Measurements from ENCODE around the gene PSMD3. TPM values are rescaled to one million over a fixed set of nuclear protein-coding genes. Genes with fewer than 3 reads are reported as not detected.
A peak's percentile ranks its signal among the peaks of the same experiment; 100 is the strongest.

Gene PSMD3
- polyA plus RNA-seq, 4 donors = 108 to 128 (median 115) TPM

- peak in 2 of 4 donors; percentile 59 to 64 for DNase-seq (ENCODE audit: low read depth in 4 of 4, low spot score in 3 of 4)
These were observed 58.4 kb downstream of the PSMD3 start for GRCh38 chr17:40038882-40039513.

- DNase-seq (ENCODE audit: low read depth in 4 of 4, low spot score in 3 of 4) = no peak
These were observed 60.6 kb downstream of the PSMD3 start for GRCh38 chr17:40041196-40041595.

Other genes starting within 250 kb of the PSMD3 start
- gene GRB7, start 242.9 kb upstream of the PSMD3 start, polyA plus RNA-seq (ENCODE audit: insufficient read length in 4 of 4) = 10 to 100 TPM; 33.5 to 40.5 (median 39.2) TPM
- under 1 TPM; 0.17 to 0.30 (median 0.22) TPM for gene IKZF3, start 116.5 kb upstream of the PSMD3 start, polyA plus RNA-seq (ENCODE audit: insufficient read length in 4 of 4)
- under 1 TPM in 1 of 4 donors, not detected in 3; 0.04 TPM for gene ZPBP2, start 112.6 kb upstream of the PSMD3 start, polyA plus RNA-seq (ENCODE audit: insufficient read length in 4 of 4)
- 10 to 100 TPM; 10.2 to 22.1 (median 11.2) TPM for gene GSDMB, start 62.2 kb upstream of the PSMD3 start, polyA plus RNA-seq (ENCODE audit: insufficient read length in 4 of 4)
- gene ORMDL3, start 53.2 kb upstream of the PSMD3 start, polyA plus RNA-seq (ENCODE audit: insufficient read length in 4 of 4) = 100 to 1,000 TPM in 1 of 4 donors, 10 to 100 TPM in 3; 92.5 to 110 (median 98.6) TPM
- gene LRRC3C, start 53.1 kb upstream of the PSMD3 start, polyA plus RNA-seq (ENCODE audit: insufficient read length in 4 of 4) = under 1 TPM in 1 of 4 donors, not detected in 3; 0.17 TPM
- 1 to 10 TPM in 3 of 4 donors, under 1 TPM in 1; 0.59 to 4.7 (median 2.4) TPM for gene GSDMA, start 17.8 kb upstream of the PSMD3 start, polyA plus RNA-seq (ENCODE audit: insufficient read length in 4 of 4)
- gene CSF3, start 34.6 kb downstream of the PSMD3 start, polyA plus RNA-seq (ENCODE audit: insufficient read length in 4 of 4) = not detected
- gene MED24, start 73.6 kb downstream of the PSMD3 start, polyA plus RNA-seq (ENCODE audit: insufficient read length in 4 of 4) = 100 to 1,000 TPM in 3 of 4 donors, 10 to 100 TPM in 1; 96.1 to 106 (median 103) TPM
- gene THRA, start 82.2 kb downstream of the PSMD3 start, polyA plus RNA-seq (ENCODE audit: insufficient read length in 4 of 4) = 10 to 100 TPM; 51.1 to 56.7 (median 55.3) TPM
- 1 to 10 TPM; 3.5 to 4.4 (median 4.1) TPM for gene NR1D1, start 119.8 kb downstream of the PSMD3 start, polyA plus RNA-seq (ENCODE audit: insufficient read length in 4 of 4)
- 100 to 1,000 TPM; 137 to 189 (median 172) TPM for gene MSL1, start 141.2 kb downstream of the PSMD3 start, polyA plus RNA-seq (ENCODE audit: insufficient read length in 4 of 4)
- 100 to 1,000 TPM in 3 of 4 donors, 10 to 100 TPM in 1; 94.8 to 113 (median 102) TPM for gene CASC3, start 159.7 kb downstream of the PSMD3 start, polyA plus RNA-seq (ENCODE audit: insufficient read length in 4 of 4)
- gene RAPGEFL1, start 196.7 kb downstream of the PSMD3 start, polyA plus RNA-seq (ENCODE audit: insufficient read length in 4 of 4) = 10 to 100 TPM in 2 of 4 donors, 1 to 10 TPM in 2; 6.6 to 10.5 (median 9.6) TPM
- 10 to 100 TPM; 29.4 to 32.0 (median 31.8) TPM for gene WIPF2, start 238.5 kb downstream of the PSMD3 start, polyA plus RNA-seq (ENCODE audit: insufficient read length in 4 of 4)

Measured in right renal pelvis (tissue), 4 donors.